Stimulated activated CD8-positive, alpha-beta memory T cell treated with anti-CD3 and anti-CD28 coated beads, Interleukin-4, amount 100 ng/mL, for 1 hour (primary cell): ENCODE data around the gene RBMS1.
A peak's percentile ranks its signal among the peaks of the same experiment; 100 is the strongest.

Source experiments
- DNase-seq, 2 donors: peaks; one replicate each; pipeline ENCODE4 v3.0.0-alpha.2; 2020; ENCODE audit warnings: low read depth in 2 of 2, low spot score in 1 of 2

The RBMS1 gene

GRCh38 chr2:160493227-160494028 is at the start of gene RBMS1:
TSS of gene RBMS1 (minus strand) at chr2:160493807. CDS start at chr2:160493363, 444 bp downstream.
- DNase-seq = peak; percentile 7 to 18

- DNase-seq = no peak
These were observed 48.1 kb upstream of the RBMS1 start for GRCh38 chr2:160541745-160542144.

- DNase-seq = no peak
These were observed 45.1 kb upstream of the RBMS1 start for GRCh38 chr2:160538559-160539355.

- DNase-seq = no peak
These were observed 44.5 kb upstream of the RBMS1 start for GRCh38 chr2:160538115-160538514.

GRCh38 chr2:160534996-160535395 is 41.4 kb upstream of the RBMS1 start:
- no peak for DNase-seq

- DNase-seq = no peak
These were observed 40.6 kb upstream of the RBMS1 start for GRCh38 chr2:160534249-160534648.

- no peak for DNase-seq
These were observed 39.9 kb upstream of the RBMS1 start for GRCh38 chr2:160533482-160533881.

- DNase-seq = no peak
These were observed 38.8 kb upstream of the RBMS1 start for GRCh38 chr2:160532388-160532787.

GRCh38 chr2:160522951-160523710 is 29.5 kb upstream of the RBMS1 start:
- DNase-seq = no peak

- DNase-seq = no peak
These were observed 24.1 kb upstream of the RBMS1 start for GRCh38 chr2:160517731-160518130.

- DNase-seq = no peak
These were observed 23.1 kb upstream of the RBMS1 start for GRCh38 chr2:160516547-160517365.

GRCh38 chr2:160515120-160515519 is 21.5 kb upstream of the RBMS1 start:
- DNase-seq = no peak

GRCh38 chr2:160513120-160513519 is 19.5 kb upstream of the RBMS1 start:
- DNase-seq = no peak

GRCh38 chr2:160512491-160512890 is 18.9 kb upstream of the RBMS1 start:
- no peak for DNase-seq

- DNase-seq = no peak
These were observed 17.0 kb upstream of the RBMS1 start for GRCh38 chr2:160510617-160511016.

- no peak for DNase-seq
These were observed 15.4 kb upstream of the RBMS1 start for GRCh38 chr2:160509016-160509415.

GRCh38 chr2:160507464-160507863 is 13.9 kb upstream of the RBMS1 start:
- DNase-seq = no peak

- no peak for DNase-seq
These were observed 13.4 kb upstream of the RBMS1 start for GRCh38 chr2:160507046-160507407.

GRCh38 chr2:160506371-160507045 is 12.9 kb upstream of the RBMS1 start:
- DNase-seq = no peak

GRCh38 chr2:160505256-160505655 is 11.6 kb upstream of the RBMS1 start:
- DNase-seq = no peak
